Measurements from ENCODE around the gene YTHDC2.

YTHDC2 gene

GRCh38 chr5:113606298-113607134 is 93.0 kb downstream of the YTHDC2 start:
- DNase-seq (ENCODE audit: low read depth): no peak

DNA sequence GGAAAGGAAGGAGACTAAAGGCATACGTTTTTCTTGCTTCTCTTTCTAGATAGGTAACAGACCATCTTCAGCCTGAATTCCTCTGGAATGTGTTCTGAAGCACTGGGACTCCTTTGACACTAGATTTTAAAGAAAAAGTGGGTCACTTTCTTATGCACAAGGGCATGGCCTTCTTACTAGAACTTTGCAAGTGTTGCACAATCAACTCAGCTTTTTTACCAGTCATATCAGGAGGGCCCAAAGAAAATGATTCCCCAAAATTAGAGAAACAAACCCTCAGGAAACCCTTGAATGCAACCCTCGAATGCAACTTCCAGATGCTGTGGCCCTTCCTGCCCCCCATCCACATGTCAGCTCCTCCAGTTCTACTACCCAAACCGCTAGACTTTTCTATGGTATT is 93.9 kb downstream of the YTHDC2 start:
- DNase-seq (ENCODE audit: low read depth): no peak

DNA sequence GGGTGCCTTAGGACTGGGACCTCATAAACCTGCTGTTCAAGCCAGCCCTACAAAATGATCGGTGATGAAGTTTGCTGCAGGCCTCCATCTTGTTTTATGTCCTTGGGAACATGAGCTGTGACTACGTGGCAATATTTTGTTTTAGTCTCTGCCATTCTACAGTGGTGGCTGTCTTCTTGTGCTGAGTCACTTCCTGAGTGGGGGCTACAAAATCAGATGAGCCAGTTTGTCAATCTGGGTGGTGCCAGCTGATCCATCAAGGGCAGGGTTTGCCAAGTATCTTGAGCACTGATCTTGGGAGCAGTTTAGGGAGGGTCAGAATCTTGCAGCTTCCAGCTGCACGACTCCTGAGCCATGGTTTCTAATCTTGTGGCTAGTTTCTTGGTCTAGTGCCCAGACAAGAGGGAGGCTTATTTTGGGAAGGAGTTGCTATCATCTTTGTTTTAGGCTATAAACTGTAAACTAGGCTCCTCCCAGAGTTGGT is 94.7 kb downstream of the YTHDC2 start:
- DNase-seq (ENCODE audit: low read depth): no peak

GRCh38 chr5:113612060-113612496 is 98.6 kb downstream of the YTHDC2 start:
- DNase-seq (ENCODE audit: low read depth): no peak

DNA sequence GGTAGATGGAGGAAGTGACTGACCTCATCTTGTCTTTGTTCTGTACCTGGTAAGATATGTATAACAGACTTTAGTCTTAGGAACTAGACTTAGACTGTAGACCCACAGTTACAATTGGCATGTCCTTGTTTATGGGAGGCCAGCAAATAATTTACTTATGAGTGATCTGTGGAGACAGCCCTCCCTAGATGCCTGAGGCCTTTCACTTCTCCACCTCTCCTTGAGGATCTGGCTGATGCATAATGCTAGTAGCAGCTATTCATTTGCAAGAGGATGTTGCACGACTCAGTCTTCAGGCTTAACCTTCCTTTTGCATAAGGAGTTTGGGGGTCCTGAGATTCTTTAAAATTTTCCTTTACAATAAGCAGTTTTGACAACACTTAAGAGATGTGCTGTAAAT is 100.7 kb downstream of the YTHDC2 start:
- DNase-seq (ENCODE audit: low read depth): no peak

- DNase-seq (ENCODE audit: low read depth): no peak
Measured at GRCh38 chr5:113615708-113616107, 102.2 kb downstream of the YTHDC2 start.

DNA sequence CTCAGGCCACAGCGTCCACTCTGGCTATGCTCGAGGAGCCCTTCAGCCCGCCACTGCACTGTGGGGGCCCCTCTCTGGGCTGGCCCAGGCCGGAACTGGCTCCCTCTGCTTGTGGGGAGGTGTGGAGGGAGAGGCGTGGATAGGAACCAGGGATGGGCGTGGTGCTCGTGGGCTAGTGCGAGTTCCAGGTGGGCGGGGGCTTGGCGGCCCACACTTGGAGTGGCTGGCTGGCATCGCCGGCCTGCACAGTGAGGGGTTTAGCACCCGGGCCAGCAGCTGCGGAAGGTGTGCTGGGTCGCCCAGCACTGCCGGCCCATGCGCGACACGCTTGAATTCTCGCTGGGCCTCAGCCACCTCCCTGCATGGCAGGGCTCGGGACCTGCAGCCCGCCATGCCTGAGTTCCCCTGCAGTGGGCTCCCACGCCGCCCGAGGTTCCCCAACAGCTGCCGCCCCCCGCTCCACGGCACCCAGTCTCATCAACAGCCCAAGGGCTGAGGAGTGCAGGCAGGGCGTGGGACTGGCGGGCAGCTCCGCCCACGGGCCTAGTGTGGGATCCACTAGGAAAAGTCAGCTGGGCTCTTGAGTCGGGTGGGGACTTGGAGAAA is 103.8 kb downstream of the YTHDC2 start:
- DNase-seq (ENCODE audit: low read depth): no peak

GRCh38 chr5:113632996-113633395 is 119.5 kb downstream of the YTHDC2 start:
- DNase-seq (ENCODE audit: low read depth): no peak

- no peak for DNase-seq (ENCODE audit: low read depth)
Measured at GRCh38 chr5:113634957-113635356, 121.5 kb downstream of the YTHDC2 start.

GRCh38 chr5:113641715-113642114 is 128.2 kb downstream of the YTHDC2 start:
- no peak for DNase-seq (ENCODE audit: low read depth)

Measured in stimulated activated CD8-positive, alpha-beta memory T cell treated with anti-CD3 and anti-CD28 coated beads, Interleukin-7, amount 100 ng/mL, for 24 hours (primary cell).